Measurements from ENCODE around the gene SEMA3C.

Gene SEMA3C

DNA sequence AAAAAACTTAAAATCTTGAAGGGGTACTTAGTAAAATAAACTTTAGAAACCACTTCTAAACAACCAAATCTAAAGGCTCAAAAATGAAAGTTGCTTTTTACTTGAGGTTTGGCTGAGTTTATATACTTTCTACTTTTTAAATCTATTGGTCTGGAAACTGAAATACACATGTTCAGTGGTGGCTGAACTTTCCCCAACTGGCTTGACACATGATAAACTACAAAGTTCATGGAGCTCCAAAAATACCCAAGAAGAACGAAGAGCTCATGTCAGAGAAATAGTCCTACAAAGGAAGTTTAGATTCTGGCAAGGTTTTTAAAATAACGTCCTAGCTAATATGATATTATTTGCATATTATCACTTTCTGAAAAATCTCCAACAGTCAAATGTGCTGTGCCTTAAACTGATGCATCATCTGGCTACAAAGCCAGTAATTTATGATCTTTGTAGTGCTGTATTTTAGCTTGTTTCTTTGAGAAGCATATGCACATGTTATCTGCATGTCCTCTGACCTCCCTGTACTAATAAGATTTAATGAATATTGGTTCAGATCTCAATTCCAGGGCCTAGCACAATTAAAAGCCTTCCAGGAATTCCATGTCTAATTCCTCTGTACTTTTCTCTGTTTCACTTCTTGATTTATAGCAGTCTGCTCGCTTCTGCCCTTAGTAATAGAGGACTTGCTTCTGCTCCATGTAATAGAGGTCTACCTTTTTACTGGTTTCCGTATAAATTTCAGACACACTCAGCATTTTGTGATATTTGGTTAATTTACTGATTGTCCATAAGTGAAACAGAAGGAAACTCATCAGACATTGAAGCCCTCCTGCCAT, 28.2 kb downstream of the SEMA3C start:
- DNase-seq = no peak

DNA sequence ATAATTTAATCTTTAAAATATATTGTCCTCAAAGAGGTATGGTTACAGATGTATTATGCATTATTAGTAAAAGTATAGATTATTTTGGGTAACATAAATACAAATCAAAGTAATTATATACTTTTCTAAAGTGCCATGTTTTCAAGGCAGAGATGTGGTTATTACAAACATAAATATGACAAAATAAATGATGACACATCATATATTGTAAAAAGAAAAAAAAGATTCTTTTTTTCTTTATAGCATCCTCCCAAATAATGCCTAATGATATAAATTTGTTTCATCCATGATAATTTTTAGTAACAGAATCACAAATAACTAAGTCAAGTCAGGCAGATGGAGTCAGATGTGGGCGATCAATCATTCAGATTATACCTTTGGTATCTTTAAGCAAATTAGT, 29.3 kb downstream of the SEMA3C start:
- no peak for DNase-seq

GRCh38 chr7:80885757-80886156, 33.1 kb downstream of the SEMA3C start:
- DNase-seq = no peak

DNA sequence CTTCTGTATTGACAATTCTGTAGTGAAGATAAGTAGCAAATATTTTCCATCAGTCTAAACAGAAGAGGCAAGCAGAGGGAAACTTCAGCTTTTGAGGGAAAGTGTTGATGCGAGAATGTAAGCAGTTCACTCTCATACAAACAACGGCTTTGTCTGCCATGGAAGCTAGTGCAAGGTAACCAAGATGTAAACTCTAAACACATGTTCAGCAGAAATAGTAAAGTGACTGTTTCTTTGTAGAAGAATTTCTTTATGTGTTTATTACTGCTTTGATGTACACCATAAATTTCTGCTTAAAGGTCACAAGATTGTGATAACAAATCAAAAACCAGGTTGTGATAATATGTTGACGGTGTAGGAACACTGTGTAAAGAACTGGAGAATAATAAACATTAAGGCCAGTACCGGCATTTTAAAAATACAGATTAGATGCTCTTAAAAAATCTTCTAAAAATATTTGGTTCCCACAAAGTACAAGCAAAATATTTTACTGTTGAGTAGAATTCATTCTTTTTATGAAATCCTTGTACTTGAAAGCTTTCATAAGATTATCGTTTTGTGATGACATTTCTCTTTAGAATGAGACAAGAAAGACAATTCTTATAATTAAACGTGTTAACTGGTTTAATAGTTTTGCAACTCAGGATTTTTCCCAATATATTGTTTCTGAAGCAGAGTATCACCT, 34.2 kb downstream of the SEMA3C start:
- DNase-seq = no peak

GRCh38 chr7:80883154-80884025, 35.5 kb downstream of the SEMA3C start:
- DNase-seq = no peak

GRCh38 chr7:80882213-80882801, 36.5 kb downstream of the SEMA3C start:
- no peak for DNase-seq

DNA sequence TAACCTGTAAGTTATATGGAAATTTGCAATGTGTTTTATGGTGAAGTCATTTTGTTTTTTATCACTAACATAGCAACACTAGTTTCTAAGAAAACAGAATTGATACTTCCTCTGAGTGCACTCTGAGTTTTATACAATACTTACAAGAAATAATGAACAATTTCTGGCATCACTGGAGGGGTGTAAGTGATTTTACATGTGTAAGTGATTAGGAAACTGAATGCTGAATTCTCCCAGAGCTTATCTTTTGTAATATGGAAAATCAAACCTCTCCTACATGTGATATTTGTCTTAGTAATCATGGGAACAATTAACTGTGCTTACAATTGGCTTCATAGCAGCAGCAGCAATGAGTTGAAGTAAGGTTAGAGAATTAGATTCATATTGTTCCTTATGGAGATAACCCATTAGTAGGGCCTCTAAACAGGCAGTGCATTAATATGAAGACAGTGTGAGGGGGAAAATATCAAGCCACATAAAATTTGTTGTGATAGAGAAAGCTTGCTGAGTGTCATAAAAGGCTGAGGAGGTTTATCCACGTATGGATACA, 37.4 kb downstream of the SEMA3C start:
- no peak for DNase-seq

GRCh38 chr7:80879849-80880248, 39.0 kb downstream of the SEMA3C start:
- no peak for DNase-seq

DNA sequence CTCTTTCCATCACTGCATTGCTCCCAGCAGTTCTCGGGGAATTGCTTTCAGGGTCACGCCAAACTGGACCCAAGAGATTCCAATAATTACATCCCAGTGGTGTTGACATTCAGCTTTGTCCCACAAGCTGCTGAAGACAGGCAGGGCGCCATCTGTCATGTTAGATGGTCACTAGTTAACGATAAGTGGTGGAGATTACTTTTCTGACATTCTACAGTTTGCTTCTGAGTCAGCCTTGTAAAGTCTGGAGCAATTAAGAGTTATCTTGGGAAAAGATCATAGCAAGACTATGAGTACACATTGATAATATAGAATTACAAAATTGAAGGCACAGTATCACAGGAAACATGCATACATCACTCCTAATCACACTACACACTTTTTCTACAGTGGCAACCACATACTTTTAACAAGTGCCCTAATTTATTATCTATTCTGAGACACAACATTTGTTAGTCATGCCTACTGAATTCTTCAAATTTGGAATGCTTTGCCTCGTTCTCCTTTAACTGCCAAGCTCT, 41.9 kb downstream of the SEMA3C start:
- no peak for DNase-seq

- no peak for DNase-seq
Measured at GRCh38 chr7:80875537-80876120, 43.2 kb downstream of the SEMA3C start.

DNA sequence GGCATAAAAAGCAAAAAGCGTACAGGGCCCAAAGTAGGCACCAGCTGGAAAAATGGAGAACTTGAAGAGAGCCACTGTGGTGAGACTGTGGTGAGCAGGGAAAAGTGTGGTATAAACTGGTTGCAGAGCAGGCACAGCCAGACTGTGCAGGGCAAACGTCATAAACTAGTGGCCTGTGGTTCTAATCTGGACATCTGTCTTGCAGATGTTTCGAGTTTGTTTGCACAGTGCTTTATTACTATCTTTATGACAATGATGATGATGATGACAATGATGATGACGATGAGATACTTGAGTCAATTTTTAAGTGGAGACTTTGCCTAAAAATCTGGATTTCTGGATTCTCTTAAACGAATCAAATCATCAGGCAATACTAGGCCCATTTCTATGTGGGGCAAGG, 45.7 kb downstream of the SEMA3C start:
- no peak for DNase-seq

DNA sequence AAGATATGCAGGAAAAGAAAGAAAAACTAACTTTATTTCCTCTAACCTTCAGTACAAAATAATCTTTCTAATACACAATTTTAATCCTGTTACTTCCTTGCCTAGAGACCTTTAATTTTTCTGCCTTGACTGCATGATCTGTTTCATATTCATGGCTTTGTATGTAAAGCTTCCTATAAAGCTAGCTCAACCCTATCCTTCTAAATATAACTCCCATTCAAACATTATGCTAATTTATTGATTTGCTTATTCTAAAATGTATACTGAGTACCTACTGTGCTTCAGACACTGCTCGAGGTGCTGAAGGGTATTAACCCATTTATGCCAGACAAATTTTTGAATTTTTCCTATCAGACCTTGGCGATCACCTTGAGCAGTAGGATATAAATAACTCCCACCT, 47.6 kb downstream of the SEMA3C start:
- DNase-seq = no peak

GRCh38 chr7:80870813-80871212, 48.0 kb downstream of the SEMA3C start:
- DNase-seq = no peak

DNA sequence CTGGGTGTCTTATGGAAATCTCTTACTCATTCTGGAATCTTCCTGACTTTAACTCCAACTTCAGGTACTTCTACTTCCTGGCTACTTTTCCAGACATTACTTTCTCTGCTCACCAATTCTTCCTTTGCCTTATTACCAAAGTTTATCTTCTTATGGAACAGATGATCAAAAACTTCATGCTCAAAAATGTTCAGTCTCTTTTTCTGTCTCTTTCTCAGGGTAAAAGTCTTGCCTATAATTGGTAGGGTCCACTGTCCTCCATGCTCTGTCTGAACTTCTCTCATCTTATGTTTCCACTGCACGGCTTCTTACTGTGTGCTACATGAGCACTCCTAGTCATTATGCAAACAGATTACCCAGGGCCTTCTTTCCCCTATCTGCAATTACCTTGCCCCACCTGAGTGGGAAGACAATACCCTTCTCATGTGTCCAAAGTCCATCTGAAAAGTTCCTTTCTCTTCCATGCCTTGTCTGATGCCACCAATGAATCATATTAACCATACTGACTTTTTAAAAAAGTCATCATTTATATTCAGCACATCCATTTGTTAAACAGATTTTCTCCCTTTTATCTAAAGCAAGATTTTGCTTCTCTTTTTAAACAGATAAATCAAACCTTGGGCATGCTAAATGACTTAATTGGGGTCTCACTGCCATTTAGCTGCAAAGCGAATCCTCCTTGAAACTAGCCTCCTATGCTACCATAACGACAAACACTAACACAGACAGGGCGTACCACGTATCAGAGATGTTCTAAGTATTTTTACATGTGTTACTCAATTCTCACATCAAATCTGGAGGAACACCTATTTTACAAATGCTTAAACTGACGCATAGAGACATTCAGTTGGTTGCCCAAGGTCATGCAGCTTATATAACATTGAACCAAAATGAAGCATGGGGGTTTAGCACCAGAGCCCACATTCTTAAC, 48.8 kb downstream of the SEMA3C start:
- no peak for DNase-seq

GRCh38 chr7:80869106-80869784, 49.6 kb downstream of the SEMA3C start:
- no peak for DNase-seq

DNA sequence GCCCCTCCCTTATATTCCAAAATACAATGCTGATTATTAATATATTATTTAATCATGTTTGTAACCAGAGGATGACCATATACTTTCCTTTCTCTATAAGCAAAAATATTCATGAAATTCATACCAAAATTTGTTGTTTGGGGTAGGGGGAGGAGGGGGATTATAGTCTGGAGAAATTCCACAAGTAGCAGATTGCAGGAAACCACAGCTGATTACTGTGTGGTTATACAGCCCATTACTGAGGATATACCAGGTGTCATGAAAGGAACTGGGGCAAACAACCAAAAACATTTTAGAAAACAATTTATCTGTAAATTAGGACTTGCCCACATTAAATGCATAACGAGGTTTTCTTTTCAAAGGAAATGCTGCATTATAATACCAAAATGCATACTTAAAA, 50.3 kb downstream of the SEMA3C start:
- DNase-seq = no peak

DNA sequence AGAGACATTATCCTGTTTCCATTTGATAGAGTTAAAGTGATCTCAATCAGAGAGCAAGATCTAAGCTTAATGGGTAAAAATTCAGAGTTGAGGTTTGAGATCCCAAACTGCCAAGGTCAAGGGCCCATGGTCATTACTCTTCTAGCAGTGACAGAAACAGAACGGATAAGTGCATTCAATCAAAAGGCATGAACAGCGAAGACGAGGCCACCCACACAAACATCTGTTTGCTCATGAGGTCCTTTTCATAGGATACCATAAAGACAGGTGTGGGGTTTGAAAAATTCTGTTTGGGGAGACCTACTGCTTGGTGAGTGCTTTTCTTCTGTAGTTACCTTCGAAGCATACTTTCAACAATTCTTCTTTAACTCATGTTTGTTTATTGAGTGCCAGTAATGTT, 58.3 kb downstream of the SEMA3C start:
- no peak for DNase-seq

GRCh38 chr7:80859272-80859970, 59.4 kb downstream of the SEMA3C start:
- peak in 1 of 56 donors; percentile 0 for DNase-seq
